IPS-15b (cell line): ENCODE measurements around the gene MARCHF9.
A peak's percentile ranks its signal among the peaks of the same experiment; 100 is the strongest.

Experiments
- H3K27me3 ChIP-seq: one replicate; pipeline ENCODE4 v1.6.1; 2013; ENCODE audit warnings: low read length; ENCODE audit not compliant: control insufficient read depth, insufficient read depth
- H3K36me3 ChIP-seq: one replicate; pipeline ENCODE4 v1.6.1; 2013; ENCODE audit warnings: low read length; ENCODE audit not compliant: control insufficient read depth, insufficient read depth
- H3K4me1 ChIP-seq: one replicate; pipeline ENCODE4 v1.6.1; 2013; ENCODE audit warnings: mild to moderate bottlenecking, low read length; ENCODE audit not compliant: control insufficient read depth, insufficient read depth
- H3K4me3 ChIP-seq: one replicate; pipeline ENCODE4 v1.5.1; 2013; ENCODE audit warnings: low read depth, low read length
- H3K9ac ChIP-seq: one replicate; pipeline ENCODE4 v1.6.1; 2013; ENCODE audit warnings: low read depth, mild to moderate bottlenecking, low read length
- H3K9me3 ChIP-seq: one replicate; pipeline ENCODE4 v1.6.1; 2013; ENCODE audit warnings: mild to moderate bottlenecking, low read length; ENCODE audit not compliant: control insufficient read depth, insufficient read depth

Gene MARCHF9

GRCh38 chr12:57763881-57764661 lies 9.2 kb downstream of the MARCHF9 start:
- Histone ChIP-seq H3K9ac (peak overlapping the region; percentile 12), H3K36me3 (peaks cover 8% of the 10 kb centered on the region), H3K4me3 (peak overlapping the region; percentile 89), H3K27me3 (peaks cover 67% of the 10 kb centered on the region), H3K9me3 (no peaks in the 10 kb centered on the region), H3K4me1 (peaks cover 14% of the 10 kb centered on the region)

- peak overlapping the region; percentile 60 for H3K9ac ChIP-seq
- H3K4me3 ChIP-seq = peak overlapping the region; percentile 89
- peaks cover 14% of the 10 kb centered on the region for H3K4me1 ChIP-seq
- H3K9me3 ChIP-seq = no peaks in the 10 kb centered on the region
- H3K27me3 ChIP-seq = peaks cover 65% of the 10 kb centered on the region
- H3K36me3 ChIP-seq = peaks cover 10% of the 10 kb centered on the region
These were observed 9.7 kb downstream of the MARCHF9 start for GRCh38 chr12:57764662-57765002.

- peaks cover 14% of the 10 kb centered on the region for H3K4me1 ChIP-seq
- H3K4me3 ChIP-seq = peak overlapping the region; percentile 89
- peaks cover 12% of the 10 kb centered on the region for H3K36me3 ChIP-seq
- H3K9me3 ChIP-seq = no peaks in the 10 kb centered on the region
- H3K27me3 ChIP-seq = peaks cover 65% of the 10 kb centered on the region
- peak overlapping the region; percentile 60 for H3K9ac ChIP-seq
These were observed 10.2 kb downstream of the MARCHF9 start for GRCh38 chr12:57765003-57765697.

GRCh38 chr12:57765698-57766463 lies 11.0 kb downstream of the MARCHF9 start:
- peaks cover 65% of the 10 kb centered on the region for H3K27me3 ChIP-seq
- H3K9me3 ChIP-seq = no peaks in the 10 kb centered on the region
- no peak overlapping the region for H3K9ac ChIP-seq
- H3K4me1 ChIP-seq = peaks cover 14% of the 10 kb centered on the region
- H3K36me3 ChIP-seq = peaks cover 12% of the 10 kb centered on the region
- H3K4me3 ChIP-seq = peak overlapping the region; percentile 89

GRCh38 chr12:57766464-57767304 lies 11.8 kb downstream of the MARCHF9 start, which contains the start of gene CYP27B1:
Gene CYP27B1, minus strand, starts transcription at chr12:57767078. Its CDS starts 37 bp downstream, at chr12:57767041.
- Histone ChIP-seq H3K27me3 (peaks cover 59% of the 10 kb centered on the region), H3K9me3 (no peaks in the 10 kb centered on the region), H3K4me1 (peaks cover 14% of the 10 kb centered on the region), H3K36me3 (peaks cover 12% of the 10 kb centered on the region), H3K4me3 (peak within 1 kb of the TSS; percentile 89), H3K9ac (no peak within 1 kb of the TSS)

- H3K4me3 ChIP-seq = peak overlapping the region; percentile 89
- H3K36me3 ChIP-seq = peaks cover 12% of the 10 kb centered on the region
- H3K27me3 ChIP-seq = peaks cover 56% of the 10 kb centered on the region
- H3K9me3 ChIP-seq = no peaks in the 10 kb centered on the region
- H3K9ac ChIP-seq = no peak overlapping the region
- peaks cover 14% of the 10 kb centered on the region for H3K4me1 ChIP-seq
These were observed 12.4 kb downstream of the MARCHF9 start for GRCh38 chr12:57767305-57767698.

GRCh38 chr12:57767876-57768275 lies 13.0 kb downstream of the MARCHF9 start:
- H3K9ac ChIP-seq = no peak overlapping the region
- H3K36me3 ChIP-seq = peaks cover 12% of the 10 kb centered on the region
- peaks cover 14% of the 10 kb centered on the region for H3K4me1 ChIP-seq
- peaks cover 50% of the 10 kb centered on the region for H3K27me3 ChIP-seq
- H3K4me3 ChIP-seq = no peak overlapping the region
- H3K9me3 ChIP-seq = no peaks in the 10 kb centered on the region

- H3K9me3 ChIP-seq = no peaks in the 10 kb centered on the region
- H3K27me3 ChIP-seq = peaks cover 43% of the 10 kb centered on the region
- H3K4me3 ChIP-seq = no peak overlapping the region
- peaks cover 9% of the 10 kb centered on the region for H3K4me1 ChIP-seq
- H3K36me3 ChIP-seq = peaks cover 12% of the 10 kb centered on the region
- no peak overlapping the region for H3K9ac ChIP-seq
These were observed 14.7 kb downstream of the MARCHF9 start for GRCh38 chr12:57769594-57769993.

- Histone ChIP-seq H3K4me3 (no peak overlapping the region), H3K9ac (no peak overlapping the region), H3K27me3 (peaks cover 32% of the 10 kb centered on the region)
These were observed 15.8 kb downstream of the MARCHF9 start for GRCh38 chr12:57770734-57771133.

GRCh38 chr12:57771236-57771872 lies 16.5 kb downstream of the MARCHF9 start:
- H3K4me3 ChIP-seq = peak overlapping the region; percentile 82
- peaks cover 5% of the 10 kb centered on the region for H3K4me1 ChIP-seq
- H3K9ac ChIP-seq = peak overlapping the region; percentile 90
- H3K36me3 ChIP-seq = peaks cover 12% of the 10 kb centered on the region
- H3K27me3 ChIP-seq = peaks cover 26% of the 10 kb centered on the region
- H3K9me3 ChIP-seq = no peaks in the 10 kb centered on the region

More at GRCh38 chr12:57770734-57771133, 15.8 kb downstream of the MARCHF9 start:
- H3K9me3 ChIP-seq = no peaks in the 10 kb centered on the region
- peaks cover 12% of the 10 kb centered on the region for H3K36me3 ChIP-seq
- H3K4me1 ChIP-seq = peaks cover 9% of the 10 kb centered on the region
